Heart left ventricle (tissue), 13 donors: ENCODE results near the gene SUSD4.

Experiments used
- CTCF ChIP-seq, 12 donors: fragments of 200-600 bp; sonication (generic) in 4 of 12; IDR thresholded peaks; one replicate each; pipeline versions ENCODE4 v1.5.0 to v1.8.0; 2018 to 2022; ENCODE audit warnings: antibody characterized with exemption in 12 of 12, mild to moderate bottlenecking in 5 of 12
- POLR2A ChIP-seq, 2 donors: fragments of 450-650 bp; IDR thresholded peaks; one replicate each; pipeline ENCODE4 v1.6.1; 2017; ENCODE audit warnings: antibody characterized with exemption in 2 of 2, mild to moderate bottlenecking in 2 of 2, moderate library complexity in 2 of 2
- donor health status: ischemic (EF 13 %, LVEDD 7.1; RV severe dilation, severe dysfunction).
- donor health status: DM: no; HTN: yes; CAD: no.
- donor health status: DM: no; HTN: no; CAD: no.
- donor health status: ischemic (EF 25% LVEDD 6.9; RV normal size, moderate dysfunction).
- donor health status: ischemic (EF 25% LVEDD 5.7; RV mildly dilated, moderate dysfunction).
- donor health status: ischemic (EF 35%, LVEDD 5.7; RV mildly dilated, moderate dysfunction).
- donor health status: nonischemic (EF 11% LVEDD 7.7; RV severe dilation, severe dysfunction).
- donor health status: DM: yes; HTN: yes; CAD: no.
- donor health status: PGD.
- donor health status: ischemic (EF 29% LVEDD 5.4; RV normal size, mild dysfunction).
- donor health status: nonischemic (EF 23%, LVEDD 6.1; RV moderate dilation, normal function).

GRCh38 chr1:223386013-223386412, 22.0 kb upstream of the SUSD4 start:
- TF ChIP-seq CTCF (IDR thresholded peaks at IDR 0.05) (no peak), POLR2A (IDR thresholded peaks at IDR 0.05) (no peak)
